Measurements from ENCODE around the gene DBX1. TPM values are rescaled to one million over a fixed set of nuclear protein-coding genes. Genes with fewer than 3 reads are reported as not detected.

Gene DBX1
- total and polyA plus RNA-seq, 2 of the 13 experiments (the other 11 are each of a cell fraction or from before 2014, with no cell fraction given): not detected

- TF ChIP-seq POLR2G (IDR thresholded peaks at IDR 0.05; ENCODE audit: low read depth, low read length) (no peak), ZNF33B (CRISPR knock-in tag; IDR thresholded peaks at IDR 0.05) (no peak)
Observed at GRCh38 chr11:20192151-20192550, 31.9 kb upstream of the DBX1 start (continued).

GRCh38 chr11:20178976-20179375, 18.7 kb upstream of the DBX1 start:
- DNase-seq (ENCODE audit: low spot score): no peak
- TF ChIP-seq ZNF121 (CRISPR knock-in tag; IDR thresholded peaks at IDR 0.05) (no peak), ZNF331 (CRISPR knock-in tag; IDR thresholded peaks at IDR 0.05) (no peak), HOXD1 (CRISPR knock-in tag; IDR thresholded peaks at IDR 0.05) (no peak), TCF12 (IDR thresholded peaks at IDR 0.05) (no peak), TCF12 (CRISPR knock-in tag; IDR thresholded peaks at IDR 0.05) (no peak), SKI (IDR thresholded peaks at IDR 0.05; ENCODE audit: partially characterized antibody) (no peak), ZNF275 (CRISPR knock-in tag; IDR thresholded peaks at IDR 0.05; ENCODE audit: borderline replicate concordance) (no peak), ZFP41 (CRISPR knock-in tag; IDR thresholded peaks at IDR 0.05; ENCODE audit: borderline replicate concordance) (no peak), FOXC1 (CRISPR knock-in tag; IDR thresholded peaks at IDR 0.05; ENCODE audit: borderline replicate concordance) (no peak), ZNF3 (CRISPR knock-in tag; IDR thresholded peaks at IDR 0.05) (no peak), ZNF512B (CRISPR knock-in tag; IDR thresholded peaks at IDR 0.05; ENCODE audit: borderline replicate concordance) (no peak), KDM6A (CRISPR knock-in tag; IDR thresholded peaks at IDR 0.05; ENCODE audit: low read depth) (no peak), RARG (CRISPR knock-in tag; IDR thresholded peaks at IDR 0.05; ENCODE audit: low read depth) (no peak), BCL3 (CRISPR knock-in tag; IDR thresholded peaks at IDR 0.05) (no peak)
- no peak overlapping the region for H3K4me3 ChIP-seq (replicated peaks in 1 of 3; ENCODE audit: insufficient read depth in 1 of 3, low read depth in 2 of 3, low read length in 3 of 3)
- H3K27ac ChIP-seq (ENCODE audit: extremely low read length, insufficient read depth, low read length): no peak overlapping the region
- no peaks in the 10 kb centered on the region for H3K36me3 ChIP-seq (replicated peaks in 1 of 2; ENCODE audit: control insufficient read depth in 1 of 2, insufficient read depth in 2 of 2, low read length in 2 of 2)
- no peaks in the 10 kb centered on the region for H3K79me2 ChIP-seq (ENCODE audit: insufficient read depth, low read length)
- in situ Hi-C loops (cut with HindIII; ENCODE audit: extremely low pct_ligation_motif_present, low pct_unique_long_range_greater_than_20kb): no loop called here
- WGBS (ENCODE audit: low lambda C conversion rate): 3% methylated on average over 2 of the region's 2 CpGs
- H3K4me2 ChIP-seq (ENCODE audit: low read depth, low read length): no peak overlapping the region
- H3K27me3 ChIP-seq (ENCODE audit: control insufficient read depth in 1 of 2, insufficient read depth in 2 of 2, low read length in 2 of 2): peaks cover 0 to 4% of the 10 kb centered on the region in 2 experiments; a peak in 2 of 5 replicates
- H2AFZ ChIP-seq (ENCODE audit: low read length): no peak overlapping the region
- ChIA-PET CTCF (ENCODE audit: low intra/inter-chr PET ratio, low total read pairs) (no interaction called here), POLR2A (no interaction called here)
- BruUV-seq (replicated peaks): no TSS peak
- H4K20me1 ChIP-seq (ENCODE audit: insufficient read depth, low read length): no peaks in the 10 kb centered on the region
- H3K9ac ChIP-seq (ENCODE audit: insufficient read depth, low read depth, low read length): no peak overlapping the region
- intact Hi-C loops (cut with micrococcal nuclease; ENCODE audit: unreplicated experiment): no loop called here
- ATAC-seq: no peak
- no peaks in the 10 kb centered on the region for H3K9me3 ChIP-seq (ENCODE audit: low read length)
- no peaks in the 10 kb centered on the region for H3K4me1 ChIP-seq (ENCODE audit: insufficient read depth, low read length)
- FAIRE-seq: no peak

Measured in HepG2 (cell line).